ENCODE data around the gene EDN1. TPM values are rescaled to one million over a fixed set of nuclear protein-coding genes. Genes with fewer than 3 reads are reported as not detected.

EDN1 gene
- total and polyA plus RNA-seq, 12 donors = 0.18 to 7.9 (median 1.6) TPM

DNA sequence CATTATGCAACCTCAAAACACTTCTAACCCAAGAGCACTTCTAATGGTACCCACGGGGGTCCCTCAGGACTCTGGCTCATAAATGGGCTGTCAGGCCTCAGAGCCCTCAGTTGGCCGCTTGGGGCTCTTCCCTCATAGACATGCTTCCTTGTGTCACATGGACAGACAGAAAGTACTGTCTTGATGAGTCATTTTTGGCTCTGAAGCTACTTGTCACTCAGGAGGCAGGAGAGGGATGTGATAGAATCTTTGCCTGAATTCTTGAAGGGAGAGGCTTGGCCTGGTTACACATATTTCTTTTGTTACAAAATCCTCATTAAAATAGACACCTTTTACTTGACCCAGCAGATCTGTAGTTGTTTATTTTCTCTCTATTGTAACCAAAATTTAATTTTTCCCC lies 15.1 kb upstream of the EDN1 start:
- 71 to 77% (median 75%) methylated on average over 2 of the region's 2 CpGs for WGBS, 4 donors
- H3K4me3 ChIP-seq = no peak overlapping the region
- H3K4me1 ChIP-seq (replicated peaks in 1 of 2) = peaks cover 0 to 10% of the 10 kb centered on the region in 2 donors
- TF ChIP-seq POLR2A (IDR thresholded peaks at IDR 0.05) = no peak
- TF ChIP-seq, protein P1, sequence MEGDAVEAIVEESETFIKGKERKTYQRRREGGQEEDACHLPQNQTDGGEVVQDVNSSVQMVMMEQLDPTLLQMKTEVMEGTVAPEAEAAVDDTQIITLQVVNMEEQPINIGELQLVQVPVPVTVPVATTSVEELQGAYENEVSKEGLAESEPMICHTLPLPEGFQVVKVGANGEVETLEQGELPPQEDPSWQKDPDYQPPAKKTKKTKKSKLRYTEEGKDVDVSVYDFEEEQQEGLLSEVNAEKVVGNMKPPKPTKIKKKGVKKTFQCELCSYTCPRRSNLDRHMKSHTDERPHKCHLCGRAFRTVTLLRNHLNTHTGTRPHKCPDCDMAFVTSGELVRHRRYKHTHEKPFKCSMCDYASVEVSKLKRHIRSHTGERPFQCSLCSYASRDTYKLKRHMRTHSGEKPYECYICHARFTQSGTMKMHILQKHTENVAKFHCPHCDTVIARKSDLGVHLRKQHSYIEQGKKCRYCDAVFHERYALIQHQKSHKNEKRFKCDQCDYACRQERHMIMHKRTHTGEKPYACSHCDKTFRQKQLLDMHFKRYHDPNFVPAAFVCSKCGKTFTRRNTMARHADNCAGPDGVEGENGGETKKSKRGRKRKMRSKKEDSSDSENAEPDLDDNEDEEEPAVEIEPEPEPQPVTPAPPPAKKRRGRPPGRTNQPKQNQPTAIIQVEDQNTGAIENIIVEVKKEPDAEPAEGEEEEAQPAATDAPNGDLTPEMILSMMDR (IDR thresholded peaks at IDR 0.05) = no peak
- H3K27ac ChIP-seq = no peak overlapping the region
- intact Hi-C loops (cut with DNase I) = no loop called here
- H3K36me3 ChIP-seq (replicated peaks in 1 of 2) = no peaks in the 10 kb centered on the region
- H3K27me3 ChIP-seq = no peaks in the 10 kb centered on the region
- DNase-seq = no peak
- H3K9me3 ChIP-seq (replicated peaks in 1 of 3) = peaks cover 0 to 5% (median 5%) of the 10 kb centered on the region in 3 donors

DNA sequence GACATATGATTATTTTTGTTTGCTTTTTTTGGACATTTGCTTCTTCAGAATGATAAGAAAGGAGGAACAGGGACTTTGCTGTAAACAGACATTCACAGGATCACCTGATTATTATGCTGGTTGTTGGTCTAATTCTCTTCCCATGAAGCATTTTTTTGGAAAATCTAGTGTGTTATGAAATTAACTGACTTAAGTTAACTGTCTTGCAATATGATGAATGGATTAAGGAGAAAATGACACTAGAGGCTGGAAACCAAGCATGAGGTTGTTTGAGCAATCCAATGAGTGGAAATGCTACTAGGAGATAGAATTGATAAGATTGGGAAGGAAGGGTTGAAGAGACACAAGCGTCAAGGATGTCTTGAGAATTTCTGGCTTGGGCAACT lies 13.2 kb upstream of the EDN1 start:
- peaks cover 0 to 1% (median under 1%) of the 10 kb centered on the region in 3 donors for H3K9me3 ChIP-seq (replicated peaks in 1 of 3)
- DNase-seq = no peak
- no peaks in the 10 kb centered on the region for H3K27me3 ChIP-seq
- no peak overlapping the region for H3K4me3 ChIP-seq
- no peak overlapping the region for H3K27ac ChIP-seq
- intact Hi-C loops (cut with DNase I) = no loop called here
- 76 to 90% (median 86%) methylated on average over 1 of the region's 1 CpG for whole genome bisulfite sequencing, 4 donors
- TF ChIP-seq, protein P1 (IDR thresholded peaks at IDR 0.05) = no peak
- TF ChIP-seq POLR2A (IDR thresholded peaks at IDR 0.05) = no peak
- no peaks in the 10 kb centered on the region for H3K36me3 ChIP-seq (replicated peaks in 1 of 2)
- peaks cover 0 to 10% of the 10 kb centered on the region in 2 donors for H3K4me1 ChIP-seq (replicated peaks in 1 of 2)

- Histone ChIP-seq H3K27ac (no peak overlapping the region), H3K4me1 (replicated peaks in 1 of 2) (peaks cover 0 to 10% of the 10 kb centered on the region in 2 donors), H3K36me3 (replicated peaks in 1 of 2) (no peaks in the 10 kb centered on the region), H3K4me3 (no peak overlapping the region), H3K9me3 (replicated peaks in 1 of 3) (no peaks in the 10 kb centered on the region), H3K27me3 (no peaks in the 10 kb centered on the region)
- WGBS, 4 donors = 80 to 87% (median 84%) methylated on average over 9 of the region's 9 CpGs
- TF ChIP-seq, protein P1 (IDR thresholded peaks at IDR 0.05) = no peak
- no peak for TF ChIP-seq POLR2A (IDR thresholded peaks at IDR 0.05)
- intact Hi-C loops (cut with DNase I) = no loop called here
- DNase-seq = no peak
Measured at GRCh38 chr6:12277386-12277785, 12.8 kb upstream of the EDN1 start.

DNA sequence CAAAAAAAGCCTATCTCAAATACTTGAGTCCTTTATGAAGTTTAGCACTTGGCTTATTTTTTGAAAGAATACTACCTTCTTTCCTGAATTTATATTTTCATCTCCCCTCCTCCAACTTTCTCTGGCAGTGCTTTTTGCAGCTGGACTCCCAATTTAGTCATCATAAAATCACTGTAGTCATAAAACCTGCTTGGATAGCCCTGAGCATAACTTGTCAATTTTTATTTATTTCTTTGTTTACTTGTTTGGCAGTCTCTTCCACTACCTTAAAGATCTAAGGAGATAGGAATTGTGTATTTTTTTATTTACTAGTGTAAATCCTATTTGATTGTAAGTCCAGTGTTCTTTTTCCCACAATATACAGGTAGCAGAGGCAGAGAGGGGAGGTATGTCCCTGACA lies 11.2 kb upstream of the EDN1 start:
- H3K27ac ChIP-seq = no peak overlapping the region
- no peaks in the 10 kb centered on the region for H3K9me3 ChIP-seq (replicated peaks in 1 of 3)
- no peaks in the 10 kb centered on the region for H3K27me3 ChIP-seq
- peaks cover 0 to 10% of the 10 kb centered on the region in 2 donors for H3K4me1 ChIP-seq (replicated peaks in 1 of 2)
- TF ChIP-seq, protein P1 (IDR thresholded peaks at IDR 0.05) = no peak
- TF ChIP-seq POLR2A (IDR thresholded peaks at IDR 0.05) = no peak
- no peak overlapping the region for H3K4me3 ChIP-seq
- intact Hi-C loops (cut with DNase I) = no loop called here
- no peaks in the 10 kb centered on the region for H3K36me3 ChIP-seq (replicated peaks in 1 of 2)
- no peak for DNase-seq

Data from adrenal gland (tissue), 12 donors.